Kidney epithelial cell (primary cell): Measurements from ENCODE around the gene TTC33. TPM values are rescaled to one million over a fixed set of nuclear protein-coding genes. Genes with fewer than 3 reads are reported as not detected.

ENCODE experiments used
- DNase-seq: peaks from one replicate; pipeline ENCODE4 v3.0.0-alpha.2; 2010; ENCODE audit warnings: low read depth
- H3K27me3 ChIP-seq: 2 replicates; pipeline ENCODE4 v1.6.0; 2011; ENCODE audit warnings: low read length; ENCODE audit not compliant: control insufficient read depth, insufficient read depth
- H3K36me3 ChIP-seq: 2 replicates; pipeline ENCODE4 v1.5.1; 2011; ENCODE audit warnings: low read length; ENCODE audit not compliant: control insufficient read depth, insufficient read depth
- H3K4me3 ChIP-seq: 2 replicates; pipeline ENCODE4 v1.5.1; 2011; ENCODE audit warnings: low read depth, mild to moderate bottlenecking, control low read depth, low read length
- total RNA-seq: library from RNA; depleted of rRNA; stranded (reverse); fragments of >200 nt; gene quantifications from 2 replicates; pipeline ENCODE4 v1.2.3, GENCODE V29; 2015
- TF ChIP-seq, protein P1 (sequence below): IDR thresholded peaks from 2 replicates; pipeline ENCODE4 v1.5.1; 2011; ENCODE audit warnings: mild to moderate bottlenecking, moderate library complexity, low read length, control low read depth, inconsistent platforms; ENCODE audit not compliant: insufficient read depth, poor library complexity, severe bottlenecking

The TTC33 gene
- total RNA-seq, 1 donor from 2014 or later = 13.8 TPM

DNA sequence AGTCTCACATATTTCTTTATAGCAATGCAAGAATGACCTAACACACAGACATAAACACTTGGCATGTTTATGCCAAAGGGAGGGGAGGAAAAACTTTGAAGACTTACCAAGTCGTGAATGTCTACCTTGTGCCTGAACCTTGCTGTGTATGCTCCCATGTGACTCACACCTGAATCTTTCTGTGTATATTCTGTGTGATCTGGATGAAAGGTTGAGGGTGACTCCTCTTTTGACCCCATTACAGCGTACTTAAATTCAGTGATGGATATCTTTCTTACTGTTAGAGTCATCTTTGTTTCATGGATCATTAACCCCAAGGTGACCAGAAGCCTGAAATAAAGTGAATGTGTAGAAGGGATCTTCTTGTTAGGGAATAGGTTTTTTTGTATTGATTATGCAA is 129.0 kb downstream of the TTC33 start:
- H3K36me3 ChIP-seq = no peaks in the 10 kb centered on the region
- TF ChIP-seq, protein P1, sequence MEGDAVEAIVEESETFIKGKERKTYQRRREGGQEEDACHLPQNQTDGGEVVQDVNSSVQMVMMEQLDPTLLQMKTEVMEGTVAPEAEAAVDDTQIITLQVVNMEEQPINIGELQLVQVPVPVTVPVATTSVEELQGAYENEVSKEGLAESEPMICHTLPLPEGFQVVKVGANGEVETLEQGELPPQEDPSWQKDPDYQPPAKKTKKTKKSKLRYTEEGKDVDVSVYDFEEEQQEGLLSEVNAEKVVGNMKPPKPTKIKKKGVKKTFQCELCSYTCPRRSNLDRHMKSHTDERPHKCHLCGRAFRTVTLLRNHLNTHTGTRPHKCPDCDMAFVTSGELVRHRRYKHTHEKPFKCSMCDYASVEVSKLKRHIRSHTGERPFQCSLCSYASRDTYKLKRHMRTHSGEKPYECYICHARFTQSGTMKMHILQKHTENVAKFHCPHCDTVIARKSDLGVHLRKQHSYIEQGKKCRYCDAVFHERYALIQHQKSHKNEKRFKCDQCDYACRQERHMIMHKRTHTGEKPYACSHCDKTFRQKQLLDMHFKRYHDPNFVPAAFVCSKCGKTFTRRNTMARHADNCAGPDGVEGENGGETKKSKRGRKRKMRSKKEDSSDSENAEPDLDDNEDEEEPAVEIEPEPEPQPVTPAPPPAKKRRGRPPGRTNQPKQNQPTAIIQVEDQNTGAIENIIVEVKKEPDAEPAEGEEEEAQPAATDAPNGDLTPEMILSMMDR = no peak
- DNase-seq = no peak

DNA sequence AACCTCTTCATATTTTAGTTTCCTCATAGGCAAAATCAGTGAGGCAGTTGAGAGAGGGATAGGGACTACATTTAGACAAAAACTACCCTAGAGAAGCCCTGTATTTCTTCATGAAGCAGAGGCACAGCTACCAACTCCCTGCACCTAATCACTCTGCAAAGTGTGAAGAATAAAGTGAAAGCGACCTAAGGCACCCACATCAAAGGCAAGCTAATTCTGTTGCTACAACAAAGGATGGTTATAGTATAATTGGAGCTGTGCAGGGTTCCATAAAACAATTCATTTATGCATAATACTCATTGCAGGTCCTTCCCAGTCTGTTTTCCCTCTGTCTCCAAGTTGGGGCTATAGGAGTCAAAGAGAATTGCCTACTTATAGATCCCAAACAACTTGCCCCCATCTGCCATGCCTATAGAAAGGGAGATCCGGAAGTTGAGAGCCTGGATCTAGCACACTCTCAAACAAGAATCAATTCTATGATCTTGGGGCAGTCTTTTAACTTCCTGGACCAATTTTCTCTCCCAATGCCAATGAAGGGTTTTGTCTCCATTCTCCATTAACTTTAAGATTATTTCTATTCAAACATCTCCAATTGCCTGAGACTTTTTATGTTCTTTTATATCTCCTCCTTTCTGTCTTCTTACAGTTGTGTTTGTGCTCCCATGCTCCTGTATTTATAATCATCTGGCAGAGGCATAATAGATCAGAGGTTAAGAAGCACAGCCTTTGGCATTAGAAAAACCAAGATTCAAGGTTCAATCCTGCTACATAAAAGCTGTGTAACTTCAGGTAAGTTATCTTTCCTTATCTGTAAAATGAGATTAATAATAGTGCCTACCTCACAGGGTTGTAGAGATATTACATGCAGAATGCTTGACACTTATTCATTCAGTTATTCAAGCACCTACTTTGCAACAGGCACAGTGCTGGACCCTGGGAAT is 132.0 kb downstream of the TTC33 start:
- no peak overlapping the region for H3K4me3 ChIP-seq
- TF ChIP-seq, protein P1 = no peak
- no peak for DNase-seq
- H3K27me3 ChIP-seq = no peaks in the 10 kb centered on the region
- no peaks in the 10 kb centered on the region for H3K36me3 ChIP-seq

More for the DNA sequence above, 129.0 kb downstream of the TTC33 start:
- no peaks in the 10 kb centered on the region for H3K27me3 ChIP-seq
- H3K4me3 ChIP-seq = no peak overlapping the region

DNA sequence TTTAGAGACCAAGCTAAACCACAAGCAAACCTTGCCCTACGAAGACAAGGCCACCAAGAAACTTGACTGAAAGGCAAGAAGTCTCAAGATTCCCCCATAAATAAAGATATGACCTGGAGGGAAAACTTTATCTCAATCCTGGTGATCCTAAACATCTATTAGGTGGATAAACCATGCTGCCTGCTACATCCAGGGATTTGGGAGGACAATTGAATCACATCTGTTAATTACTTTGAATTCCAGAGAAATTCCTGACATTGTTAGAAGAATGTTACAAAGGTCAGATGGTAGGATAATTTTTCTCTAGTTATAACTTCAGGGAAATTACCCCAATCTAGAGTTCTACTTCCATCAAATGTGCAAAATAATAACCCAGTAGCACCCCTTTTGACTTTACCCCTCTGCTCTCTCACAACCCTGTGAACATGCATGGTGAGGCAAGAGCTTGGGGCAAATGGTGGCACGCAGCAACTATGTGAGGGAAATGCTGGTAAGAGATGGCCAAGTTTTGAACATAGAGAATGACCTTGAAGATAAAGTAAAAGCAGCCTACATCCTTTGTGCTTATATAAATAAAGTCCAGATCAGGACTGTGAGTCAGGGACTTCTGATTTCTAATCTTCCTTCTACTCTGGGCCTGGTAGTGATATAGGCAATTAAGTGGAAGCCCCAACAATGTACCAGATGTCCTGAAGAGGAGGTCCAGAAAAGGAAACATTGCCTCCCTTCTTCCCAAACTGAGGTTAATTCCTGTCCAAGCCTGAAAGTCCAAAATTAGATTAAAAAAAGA is 133.1 kb downstream of the TTC33 start:
- TF ChIP-seq, protein P1 = no peak
- H3K36me3 ChIP-seq = no peaks in the 10 kb centered on the region
- no peaks in the 10 kb centered on the region for H3K27me3 ChIP-seq
- DNase-seq = no peak
- H3K4me3 ChIP-seq = no peak overlapping the region

DNA sequence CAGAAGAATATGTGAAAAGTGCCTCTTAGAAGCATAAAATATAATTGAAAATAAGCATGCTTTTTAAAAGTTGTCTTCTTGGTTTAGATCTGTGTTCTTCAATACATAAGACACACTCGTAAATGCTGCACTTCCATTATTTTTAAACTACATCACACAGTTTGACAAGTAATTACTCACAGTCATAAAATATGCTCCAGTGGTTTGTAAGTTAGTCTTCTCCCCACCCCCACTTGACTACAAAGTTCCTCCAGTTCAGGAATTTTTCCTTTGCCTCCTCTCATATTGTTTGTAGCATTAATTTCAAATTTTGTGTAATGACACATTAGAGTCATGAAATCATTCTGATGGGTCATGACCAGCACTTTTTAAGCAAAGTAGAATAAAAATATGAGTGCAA is 136.3 kb downstream of the TTC33 start:
- TF ChIP-seq, protein P1 = no peak
- Histone ChIP-seq H3K36me3 (no peaks in the 10 kb centered on the region), H3K27me3 (no peaks in the 10 kb centered on the region), H3K4me3 (no peak overlapping the region)
- DNase-seq = peak; percentile 34

DNA sequence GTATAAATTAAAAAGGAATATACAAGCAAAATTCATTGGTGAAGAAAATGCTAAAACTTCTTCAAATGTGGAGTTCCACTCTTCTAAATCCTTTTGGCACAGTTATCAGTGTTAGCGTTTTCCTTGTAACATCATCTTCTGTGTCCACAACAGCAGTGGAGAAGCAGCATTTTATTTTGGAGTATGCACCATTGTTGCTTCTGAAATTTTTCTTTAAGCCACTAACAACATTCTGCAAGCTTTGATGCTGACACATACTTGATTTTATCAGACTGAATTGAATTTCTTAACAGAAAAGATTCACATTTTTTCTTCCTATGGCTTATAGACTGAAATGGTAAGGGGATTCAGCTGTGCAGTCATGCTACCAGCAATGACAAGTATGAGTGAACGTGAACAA is 136.8 kb downstream of the TTC33 start:
- H3K36me3 ChIP-seq = no peaks in the 10 kb centered on the region
- TF ChIP-seq, protein P1 = no peak
- H3K27me3 ChIP-seq = no peaks in the 10 kb centered on the region
- H3K4me3 ChIP-seq = no peak overlapping the region
- no peak for DNase-seq
